HUES6 (cell line): Measurements from ENCODE around the gene MKKS.

Source experiments
- H3K27ac ChIP-seq: 2 replicates; pipeline ENCODE4 v1.7.0; 2013; ENCODE audit warnings: low read depth, mild to moderate bottlenecking, low read length, inconsistent platforms
- H3K27me3 ChIP-seq: 2 replicates; pipeline ENCODE4 v1.6.1; 2013; ENCODE audit warnings: low read length; ENCODE audit not compliant: control insufficient read depth, insufficient read depth
- H3K36me3 ChIP-seq: 2 replicates; pipeline ENCODE4 v1.6.1; 2013; ENCODE audit warnings: low read length; ENCODE audit not compliant: control insufficient read depth, insufficient read depth
- H3K4me1 ChIP-seq: 2 replicates; pipeline ENCODE4 v1.6.1; 2013; ENCODE audit warnings: low read length; ENCODE audit not compliant: control insufficient read depth, insufficient read depth
- H3K4me3 ChIP-seq: 2 replicates; pipeline ENCODE4 v1.5.1; 2013; ENCODE audit warnings: low read depth, low read length
- H3K9ac ChIP-seq: one replicate; pipeline ENCODE4 v1.6.1; 2013; ENCODE audit warnings: mild to moderate bottlenecking, low read length
- H3K9me3 ChIP-seq: 2 replicates; pipeline ENCODE4 v1.6.1; 2013; ENCODE audit warnings: low read depth, low read length; ENCODE audit not compliant: control insufficient read depth, insufficient read depth

Gene MKKS

GRCh38 chr20:10433623-10434466 is at the start of gene MKKS:
TSS of gene MKKS (minus strand) at chr20:10434222. CDS start at chr20:10413514, 20,708 bp downstream.
- no peaks in the 10 kb centered on the region for H3K27me3 ChIP-seq
- H3K9me3 ChIP-seq: no peaks in the 10 kb centered on the region
- H3K27ac ChIP-seq: peak within 1 kb of the TSS; percentile 85
- peak within 1 kb of the TSS; percentile 93 for H3K4me3 ChIP-seq
- peaks cover 33% of the 10 kb centered on the region for H3K4me1 ChIP-seq
- H3K9ac ChIP-seq: peak within 1 kb of the TSS; percentile 96
- no peaks in the 10 kb centered on the region; the same call in 1 of the 2 replicates for H3K36me3 ChIP-seq

GRCh38 chr20:10483691-10484090 is 49.7 kb upstream of the MKKS start:
- no peaks in the 10 kb centered on the region for H3K9me3 ChIP-seq
- H3K27ac ChIP-seq: no peak overlapping the region
- H3K36me3 ChIP-seq: no peaks in the 10 kb centered on the region
- H3K9ac ChIP-seq: no peak overlapping the region
- no peaks in the 10 kb centered on the region for H3K27me3 ChIP-seq
- H3K4me1 ChIP-seq: peaks cover 17% of the 10 kb centered on the region
- no peak overlapping the region for H3K4me3 ChIP-seq

- no peak overlapping the region for H3K9ac ChIP-seq
- no peak overlapping the region for H3K27ac ChIP-seq
- no peak overlapping the region for H3K4me3 ChIP-seq
- H3K27me3 ChIP-seq: no peaks in the 10 kb centered on the region
- no peaks in the 10 kb centered on the region for H3K9me3 ChIP-seq
- no peaks in the 10 kb centered on the region for H3K36me3 ChIP-seq
- 0 out of 2 replicates have a peak, but pooled peaks cover 7% of the 10 kb centered on the region for H3K4me1 ChIP-seq
Observed at GRCh38 chr20:10481676-10482075, 47.7 kb upstream of the MKKS start.

GRCh38 chr20:10478930-10479329 is 44.9 kb upstream of the MKKS start:
- Histone ChIP-seq H3K4me1 (peaks cover 17% of the 10 kb centered on the region), H3K27ac (no peak overlapping the region), H3K4me3 (no peak overlapping the region), H3K36me3 (no peaks in the 10 kb centered on the region), H3K9me3 (no peaks in the 10 kb centered on the region), H3K27me3 (no peaks in the 10 kb centered on the region), H3K9ac (no peak overlapping the region)

- H3K27ac ChIP-seq: no peak overlapping the region
- no peaks in the 10 kb centered on the region for H3K36me3 ChIP-seq
- no peaks in the 10 kb centered on the region for H3K27me3 ChIP-seq
- H3K9ac ChIP-seq: no peak overlapping the region
- H3K9me3 ChIP-seq: no peaks in the 10 kb centered on the region
- H3K4me3 ChIP-seq: no peak overlapping the region
- H3K4me1 ChIP-seq: peaks cover 16% of the 10 kb centered on the region
Observed at GRCh38 chr20:10478205-10478604, 44.2 kb upstream of the MKKS start.

GRCh38 chr20:10476319-10476724 is 42.3 kb upstream of the MKKS start:
- Histone ChIP-seq H3K9ac (no peak overlapping the region), H3K4me1 (peaks cover 20% of the 10 kb centered on the region), H3K4me3 (no peak overlapping the region), H3K36me3 (no peaks in the 10 kb centered on the region), H3K27me3 (no peaks in the 10 kb centered on the region), H3K9me3 (no peaks in the 10 kb centered on the region), H3K27ac (no peak overlapping the region)

- H3K27ac ChIP-seq: no peak overlapping the region
- peaks cover 24% of the 10 kb centered on the region for H3K4me1 ChIP-seq
Observed at GRCh38 chr20:10475225-10475624, 41.2 kb upstream of the MKKS start.

GRCh38 chr20:10474606-10475184 is 40.7 kb upstream of the MKKS start:
- Histone ChIP-seq H3K4me1 (peaks cover 30% of the 10 kb centered on the region), H3K9ac (no peak overlapping the region), H3K4me3 (no peak overlapping the region), H3K9me3 (no peaks in the 10 kb centered on the region), H3K36me3 (no peaks in the 10 kb centered on the region), H3K27me3 (no peaks in the 10 kb centered on the region), H3K27ac (no peak overlapping the region)

More at GRCh38 chr20:10475225-10475624, 41.2 kb upstream of the MKKS start:
- no peaks in the 10 kb centered on the region for H3K9me3 ChIP-seq
- H3K36me3 ChIP-seq: no peaks in the 10 kb centered on the region
- H3K4me3 ChIP-seq: no peak overlapping the region
- no peaks in the 10 kb centered on the region for H3K27me3 ChIP-seq
- no peak overlapping the region for H3K9ac ChIP-seq

GRCh38 chr20:10472871-10473270 is 38.8 kb upstream of the MKKS start:
- Histone ChIP-seq H3K4me3 (no peak overlapping the region), H3K9ac (no peak overlapping the region), H3K36me3 (no peaks in the 10 kb centered on the region), H3K27me3 (no peaks in the 10 kb centered on the region), H3K27ac (no peak overlapping the region), H3K4me1 (peaks cover 44% of the 10 kb centered on the region), H3K9me3 (no peaks in the 10 kb centered on the region)

GRCh38 chr20:10470276-10470675 is 36.3 kb upstream of the MKKS start:
- H3K36me3 ChIP-seq: no peaks in the 10 kb centered on the region
- no peaks in the 10 kb centered on the region for H3K27me3 ChIP-seq
- H3K27ac ChIP-seq: no peak overlapping the region
- no peak overlapping the region for H3K9ac ChIP-seq
- H3K9me3 ChIP-seq: no peaks in the 10 kb centered on the region
- H3K4me1 ChIP-seq: peaks cover 70% of the 10 kb centered on the region
- H3K4me3 ChIP-seq: no peak overlapping the region

- no peak overlapping the region for H3K27ac ChIP-seq
Observed at GRCh38 chr20:10469599-10469998, 35.6 kb upstream of the MKKS start.

More at GRCh38 chr20:10469599-10469998, 35.6 kb upstream of the MKKS start:
- Histone ChIP-seq H3K4me1 (peaks cover 72% of the 10 kb centered on the region), H3K36me3 (no peaks in the 10 kb centered on the region), H3K9me3 (no peaks in the 10 kb centered on the region), H3K27me3 (no peaks in the 10 kb centered on the region), H3K4me3 (no peak overlapping the region), H3K9ac (peak overlapping the region; percentile 44)
